Cardiac muscle cell (in vitro differentiated cells and primary cell): ENCODE results near the gene DNPEP. TPM values are rescaled to one million over a fixed set of nuclear protein-coding genes. Genes with fewer than 3 reads are reported as not detected.

Source experiments
- DNase-seq, 2 donors: peaks; one replicate each; pipeline versions ENCODE4 v3.0.0 to v3.0.0-alpha.2; 2010 to 2017; ENCODE audit warnings: low read depth in 1 of 2, low spot score in 1 of 2
- H3K27ac ChIP-seq: fragments of 200-600 bp; sonication (generic); 2 replicates; pipeline ENCODE4 v1.5.1; 2016
- H3K27me3 ChIP-seq: fragments of 200-600 bp; sonication (generic); 2 replicates; pipeline ENCODE4 v1.6.0; 2016; ENCODE audit warnings: control low read depth
- H3K36me3 ChIP-seq: fragments of 200-600 bp; sonication (generic); 2 replicates; pipeline ENCODE4 v1.5.1; 2016; ENCODE audit warnings: control low read depth
- H3K4me1 ChIP-seq: fragments of 200-600 bp; sonication (generic); 2 replicates; pipeline ENCODE4 v1.8.1; 2017; ENCODE audit warnings: low read depth, mild to moderate bottlenecking, mixed run types
- H3K4me3 ChIP-seq: fragments of 200-600 bp; sonication (generic); 2 replicates; pipeline ENCODE4 v1.5.1; 2016; ENCODE audit warnings: mild to moderate bottlenecking
- H3K9me3 ChIP-seq: fragments of 200-600 bp; sonication (generic); 2 replicates; pipeline ENCODE4 v1.5.1; 2017; ENCODE audit warnings: low read depth, mild to moderate bottlenecking, control low read depth
- polyA plus RNA-seq: library from polyadenylated mRNA; unstranded; fragments of >200 nt; fragmentation: Nextera tagmentation; extraction: Ambion mirVana; gene quantifications from 2 replicates; pipeline ENCODE4 v1.2.1, GENCODE V29; 2016
- total RNA-seq: library from RNA; depleted of rRNA; stranded (reverse); fragments of >200 nt; gene quantifications from 2 replicates; pipeline ENCODE4 v1.2.3, GENCODE V29; 2016
- TF ChIP-seq, protein P1 (sequence below): IDR thresholded peaks from 2 replicates; pipeline ENCODE4 v1.5.1; 2012; ENCODE audit warnings: low read depth, mild to moderate bottlenecking, low read length

The DNPEP gene
- total and polyA plus RNA-seq, 2 experiments from 2014 or later, result 67.2 to 117 TPM

GRCh38 chr2:219380926-219381325 is 6.8 kb downstream of the DNPEP start:
- H3K27ac ChIP-seq, result peak overlapping the region; percentile 39
- H3K4me3 ChIP-seq, result no peak overlapping the region
- peaks cover 11% of the 10 kb centered on the region for H3K36me3 ChIP-seq
- no peak for DNase-seq
- no peaks in the 10 kb centered on the region for H3K4me1 ChIP-seq
- H3K9me3 ChIP-seq, result no peaks in the 10 kb centered on the region
- no peaks in the 10 kb centered on the region for H3K27me3 ChIP-seq
- TF ChIP-seq, protein P1, sequence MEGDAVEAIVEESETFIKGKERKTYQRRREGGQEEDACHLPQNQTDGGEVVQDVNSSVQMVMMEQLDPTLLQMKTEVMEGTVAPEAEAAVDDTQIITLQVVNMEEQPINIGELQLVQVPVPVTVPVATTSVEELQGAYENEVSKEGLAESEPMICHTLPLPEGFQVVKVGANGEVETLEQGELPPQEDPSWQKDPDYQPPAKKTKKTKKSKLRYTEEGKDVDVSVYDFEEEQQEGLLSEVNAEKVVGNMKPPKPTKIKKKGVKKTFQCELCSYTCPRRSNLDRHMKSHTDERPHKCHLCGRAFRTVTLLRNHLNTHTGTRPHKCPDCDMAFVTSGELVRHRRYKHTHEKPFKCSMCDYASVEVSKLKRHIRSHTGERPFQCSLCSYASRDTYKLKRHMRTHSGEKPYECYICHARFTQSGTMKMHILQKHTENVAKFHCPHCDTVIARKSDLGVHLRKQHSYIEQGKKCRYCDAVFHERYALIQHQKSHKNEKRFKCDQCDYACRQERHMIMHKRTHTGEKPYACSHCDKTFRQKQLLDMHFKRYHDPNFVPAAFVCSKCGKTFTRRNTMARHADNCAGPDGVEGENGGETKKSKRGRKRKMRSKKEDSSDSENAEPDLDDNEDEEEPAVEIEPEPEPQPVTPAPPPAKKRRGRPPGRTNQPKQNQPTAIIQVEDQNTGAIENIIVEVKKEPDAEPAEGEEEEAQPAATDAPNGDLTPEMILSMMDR, result no peak

DNA sequence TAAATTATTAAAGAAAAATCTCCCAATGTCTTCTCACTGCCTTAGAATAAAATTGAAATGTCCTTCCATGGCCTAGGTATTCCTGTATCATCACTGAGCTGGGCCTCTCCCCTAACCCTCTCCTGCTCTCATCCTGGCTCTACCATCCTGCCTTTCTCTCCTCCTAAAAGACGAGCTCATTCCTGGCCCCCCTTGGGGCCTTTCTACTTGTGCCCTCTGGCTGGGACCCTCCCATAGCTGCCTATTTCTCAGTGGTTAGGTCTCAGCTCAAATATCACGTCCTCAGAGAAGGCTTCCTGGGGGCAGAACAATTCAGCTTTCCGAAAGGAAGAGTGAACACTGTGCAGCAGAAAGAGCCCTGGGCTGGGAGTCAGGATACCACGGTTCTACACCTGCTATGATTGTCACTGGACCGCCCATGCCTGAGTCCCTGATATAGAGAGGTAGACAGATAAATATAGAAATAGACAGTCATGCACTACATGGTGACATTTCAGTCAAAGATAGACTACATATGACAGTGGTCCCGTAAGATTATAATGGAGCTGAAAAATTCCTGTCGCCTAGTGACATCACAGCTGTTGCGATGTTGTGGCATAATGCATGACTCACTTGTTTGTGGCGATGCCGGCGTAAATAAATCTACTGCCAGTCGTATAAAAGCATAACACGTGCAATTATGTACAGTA is 9.4 kb downstream of the DNPEP start:
- no peak for DNase-seq
- H3K4me1 ChIP-seq, result no peaks in the 10 kb centered on the region
- H3K27ac ChIP-seq, result no peak overlapping the region
- H3K9me3 ChIP-seq, result no peaks in the 10 kb centered on the region
- peaks cover 8% of the 10 kb centered on the region for H3K36me3 ChIP-seq
- TF ChIP-seq, protein P1, result no peak
- H3K27me3 ChIP-seq, result no peaks in the 10 kb centered on the region
- H3K4me3 ChIP-seq, result no peak overlapping the region

GRCh38 chr2:219369447-219369861 is 18.3 kb downstream of the DNPEP start:
- peak in 1 of 2 donors; percentile 85 for DNase-seq
- H3K4me3 ChIP-seq, result no peak overlapping the region
- no peaks in the 10 kb centered on the region for H3K27me3 ChIP-seq
- TF ChIP-seq, protein P1, result no peak
- no peak overlapping the region for H3K27ac ChIP-seq
- H3K9me3 ChIP-seq, result no peaks in the 10 kb centered on the region
- H3K4me1 ChIP-seq, result no peaks in the 10 kb centered on the region
- H3K36me3 ChIP-seq, result peaks cover 5% of the 10 kb centered on the region

DNA sequence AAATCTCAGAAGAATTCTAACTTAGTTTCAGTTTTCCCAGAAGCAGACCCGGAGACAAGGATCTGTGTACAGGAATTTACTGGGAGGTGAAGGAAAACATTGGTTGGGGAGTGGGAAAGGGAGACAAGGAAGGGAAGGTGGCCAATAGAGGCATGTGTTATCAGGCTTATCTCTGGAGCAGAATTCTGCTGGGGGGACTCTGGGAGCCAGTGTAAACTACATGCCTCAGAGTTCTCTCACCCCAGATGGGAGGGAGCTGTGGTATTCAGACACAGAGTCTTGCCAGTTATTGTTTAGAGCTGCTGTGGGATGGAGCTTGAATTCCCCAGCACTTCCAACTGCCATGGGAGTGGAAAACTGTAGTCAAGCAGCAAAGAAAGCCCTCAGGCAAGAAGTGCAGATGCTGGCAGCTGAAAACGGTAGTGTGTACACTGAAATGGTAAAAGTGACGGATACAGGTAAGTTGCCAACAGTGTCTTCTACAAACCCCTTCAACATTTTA is 19.0 kb downstream of the DNPEP start:
- no peaks in the 10 kb centered on the region for H3K9me3 ChIP-seq
- TF ChIP-seq, protein P1, result no peak

DNA sequence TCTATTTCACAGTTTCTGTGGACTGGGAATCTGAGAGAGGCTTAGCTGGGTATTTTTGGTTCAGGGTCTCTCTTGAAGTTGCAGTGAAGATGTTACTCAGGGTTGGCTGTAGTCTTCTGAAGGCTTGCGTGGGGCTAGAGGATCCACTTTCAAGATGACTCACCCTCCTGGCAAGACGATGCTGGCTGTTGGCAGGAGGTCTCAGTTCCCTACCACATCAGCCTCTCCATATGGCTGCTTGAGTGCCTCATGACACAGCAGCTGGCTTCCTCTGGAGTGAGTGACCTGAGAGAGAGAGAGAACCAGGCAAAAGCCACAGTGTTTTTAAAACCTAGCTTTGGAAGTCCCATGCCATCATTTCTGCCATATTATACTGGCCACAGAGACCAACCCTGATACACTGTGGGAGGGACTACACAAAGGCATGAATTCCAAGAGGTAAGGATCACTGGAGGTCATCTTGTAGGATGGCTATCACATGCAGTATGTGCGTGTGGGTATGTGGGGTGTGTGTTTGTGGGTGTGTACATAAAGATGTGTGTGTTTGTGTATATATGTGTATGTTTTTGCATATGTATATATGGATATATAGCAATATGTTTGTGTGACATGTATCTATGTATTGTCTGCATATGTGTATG is 25.1 kb downstream of the DNPEP start:
- Histone ChIP-seq H3K4me1 (peaks cover 11% of the 10 kb centered on the region), H3K36me3 (no peaks in the 10 kb centered on the region), H3K4me3 (no peak overlapping the region), H3K9me3 (no peaks in the 10 kb centered on the region), H3K27ac (no peak overlapping the region), H3K27me3 (peaks cover 38% of the 10 kb centered on the region)
- TF ChIP-seq, protein P1, result no peak
- DNase-seq, result peak in 1 of 2 donors; percentile 96

More for the DNA sequence above, 19.0 kb downstream of the DNPEP start:
- Histone ChIP-seq H3K36me3 (peaks cover 4% of the 10 kb centered on the region), H3K4me3 (no peak overlapping the region), H3K27me3 (no peaks in the 10 kb centered on the region), H3K27ac (no peak overlapping the region), H3K4me1 (no peaks in the 10 kb centered on the region)
- DNase-seq, result peak in 1 of 2 donors; percentile 93
